ENCODE data around the gene METTL27. TPM values are rescaled to one million over a fixed set of nuclear protein-coding genes. Genes with fewer than 3 reads are reported as not detected.

Gene METTL27
- total and polyA plus RNA-seq, 2 of the 8 experiments (the other 6 are each of a cell fraction or from before 2014, with no cell fraction given): 6.2 to 12.0 TPM

DNA sequence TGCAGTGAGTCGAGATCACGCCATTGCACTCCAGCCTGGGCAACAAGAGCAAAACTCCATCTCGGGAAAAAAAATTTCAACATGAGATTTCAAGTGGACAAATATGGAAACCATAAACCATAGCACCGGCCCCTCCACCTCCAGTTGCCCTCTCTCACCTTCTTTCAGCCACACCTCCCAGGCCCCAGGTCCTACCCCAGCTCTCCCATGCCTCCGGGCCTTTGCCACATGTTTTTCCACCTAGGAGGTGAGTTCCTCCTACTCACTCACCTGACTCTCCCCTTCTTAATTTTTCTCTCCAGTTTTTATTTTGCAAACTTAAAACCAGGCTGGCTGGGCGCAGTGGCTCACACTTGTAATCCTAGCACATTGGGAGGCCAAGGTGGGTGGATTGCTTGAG is 25.2 kb downstream of the METTL27 start:
- Histone ChIP-seq H3K4me1 (replicated peaks in 1 of 4; ENCODE audit: control insufficient read depth in 3 of 4, insufficient read depth in 4 of 4, low read length in 3 of 4) (no peaks in the 10 kb centered on the region; a peak in 2 of 7 replicates), H2BK120ac (replicated peaks; ENCODE audit: low read depth, low read length) (no peak overlapping the region), H3K4ac (replicated peaks; ENCODE audit: insufficient read length, low read depth, low read length) (no peak overlapping the region), H3K23me2 (ENCODE audit: low read depth, low read length) (no peaks in the 10 kb centered on the region), H2AFZ (ENCODE audit: low read length) (no peak overlapping the region), H4K5ac (ENCODE audit: insufficient read length, low read depth, low read length) (no peak overlapping the region), H2BK5ac (ENCODE audit: low read depth, low read length) (no peak overlapping the region), H3K56ac (replicated peaks; ENCODE audit: insufficient read length, low read depth, low read length) (no peak overlapping the region), H3K4me2 (ENCODE audit: insufficient read depth in 1 of 2, low read depth in 2 of 2, low read length in 2 of 2) (no peak overlapping the region), H3K18ac (ENCODE audit: extremely low read depth, low read length) (no peak overlapping the region), H2BK20ac (ENCODE audit: low read length) (no peak overlapping the region), H3K9ac (replicated peaks in 1 of 4; ENCODE audit: extremely low read depth in 1 of 4, low read depth in 3 of 4, low read length in 3 of 4) (no peak overlapping the region), H3K27me3 (replicated peaks in 1 of 4; ENCODE audit: control insufficient read depth in 3 of 4, extremely low read depth in 1 of 4, insufficient read depth in 3 of 4, low read length in 3 of 4) (no peaks in the 10 kb centered on the region), H3K36me3 (ENCODE audit: control insufficient read depth in 2 of 4, insufficient read depth in 4 of 4, low read length in 3 of 4) (no peaks in the 10 kb centered on the region), H2AK5ac (ENCODE audit: low read depth, low read length) (no peak overlapping the region), H3K27ac (ENCODE audit: low read depth, low read length) (no peak overlapping the region), H2BK12ac (ENCODE audit: low read depth, low read length) (no peak overlapping the region), H3K14ac (ENCODE audit: insufficient read length) (no peak overlapping the region), H3K4me3 (ENCODE audit: extremely low read depth in 1 of 4, insufficient read depth in 2 of 4, low read depth in 3 of 4, low read length in 4 of 4) (no peak overlapping the region), H3K9me3 (ENCODE audit: insufficient read depth in 2 of 2, low read depth in 1 of 2, low read length in 1 of 2) (no peaks in the 10 kb centered on the region), H4K8ac (ENCODE audit: extremely low read depth, insufficient read depth, low read length) (no peak overlapping the region), H3K79me2 (ENCODE audit: control insufficient read depth in 1 of 2, insufficient read depth in 2 of 2, low read length in 2 of 2) (no peaks in the 10 kb centered on the region), H4K20me1 (replicated peaks in 1 of 2; ENCODE audit: control insufficient read depth in 1 of 2, insufficient read depth in 2 of 2, low read length in 2 of 2) (no peaks in the 10 kb centered on the region), H3K23ac (ENCODE audit: insufficient read length) (no peak overlapping the region), H2BK15ac (ENCODE audit: low read length) (no peak overlapping the region), H3K79me1 (ENCODE audit: low read depth, low read length) (no peaks in the 10 kb centered on the region), H4K91ac (replicated peaks; ENCODE audit: insufficient read length, low read length) (no peak overlapping the region)
- DNase-seq (ENCODE audit: low read depth in 1 of 2, low spot score in 2 of 2): no peak
- no peak for FAIRE-seq
- CTCF ChIA-PET (ENCODE audit: partially characterized antibody): interaction anchor here (1.3 to 5.2 kb wide), 4 partner anchors 9 to 37 kb away, joined by 3 to 23 read pairs (median 18); partner anchors contain the start of gene CLDN4
- TF ChIP-seq CEBPB (IDR thresholded peaks at IDR 0.05; ENCODE audit: low read depth, low read length) (no peak), SP2 (IDR thresholded peaks at IDR 0.05; ENCODE audit: low read length) (no peak), RBBP5 (IDR thresholded peaks at IDR 0.05; ENCODE audit: borderline replicate concordance, low read depth, low read length) (no peak), CTBP2 (IDR thresholded peaks at IDR 0.05; ENCODE audit: borderline replicate concordance, insufficient read depth, insufficient read length, low read length) (no peak), ASH2L (IDR thresholded peaks at IDR 0.05; ENCODE audit: low read length) (no peak), EGR1 (IDR thresholded peaks at IDR 0.05; ENCODE audit: borderline replicate concordance, low read depth, low read length) (no peak), JUN (IDR thresholded peaks at IDR 0.05; ENCODE audit: low read depth, low read length) (no peak), POU5F1 (IDR thresholded peaks at IDR 0.05; ENCODE audit: low read depth, low read length) (no peak), CBX5 (IDR thresholded peaks at IDR 0.05; ENCODE audit: low read depth, low read length) (no peak)
- POLR2A ChIA-PET (ENCODE audit: partially characterized antibody): interaction anchor here (10.0 kb wide), 1 partner anchor 15 kb away, joined by 72 read pairs; the partner anchor contains the start of gene CLDN4
- 97% methylated on average over 6 of the region's 6 CpGs; no CpG with 5 or more reads in 1 of the 2 experiments for WGBS, 2 experiments (ENCODE audit: extremely low coverage in 1 of 2, insufficient coverage in 1 of 2, insufficient read length in 1 of 2, insufficient replicate concordance in 2 of 2, low coverage in 1 of 2, low lambda C conversion rate in 2 of 2, missing lambda C conversion rate in 1 of 2)

Data from H1 (cell line).